Measurements from ENCODE around the gene ADAMTS14. TPM values are rescaled to one million over a fixed set of nuclear protein-coding genes. Genes with fewer than 3 reads are reported as not detected.

ADAMTS14 gene
- total RNA-seq, 2 experiments from 2014 or later: 0.03 TPM; not detected in 1

DNA sequence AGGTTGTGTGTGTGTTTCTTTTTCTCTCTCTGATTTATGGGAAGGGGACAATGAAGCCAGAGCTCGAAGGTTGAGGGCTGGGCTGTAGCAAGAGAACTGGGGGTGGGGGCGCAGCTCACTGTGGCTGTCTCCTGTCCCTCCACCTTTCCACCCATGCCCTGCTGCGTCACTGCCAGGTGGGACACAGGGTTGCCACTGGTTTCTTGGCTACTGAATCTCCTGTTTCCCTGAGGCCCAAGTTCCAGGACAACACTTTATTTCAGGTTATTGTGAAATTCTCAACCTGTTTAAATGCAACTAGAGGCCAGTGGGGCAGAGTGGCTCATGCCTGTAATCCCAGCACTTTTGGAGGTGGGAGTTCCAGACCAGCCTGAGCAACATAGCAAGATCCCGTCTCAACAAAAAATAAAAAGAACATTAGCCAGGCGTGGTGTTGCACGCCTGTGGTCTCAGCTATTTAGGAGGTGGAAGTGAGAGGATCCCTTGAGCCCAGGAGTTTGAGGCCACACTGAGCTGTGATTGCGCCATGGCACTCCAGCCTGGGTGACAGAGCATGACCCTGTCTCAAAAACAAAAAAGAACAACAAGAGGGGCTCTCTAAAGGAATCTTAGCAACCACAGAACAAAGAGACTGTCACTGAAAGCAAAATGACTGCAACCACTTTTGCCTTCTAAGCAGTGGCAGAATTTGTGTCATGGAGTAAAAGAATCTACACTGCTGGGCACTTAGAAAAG, 90.3 kb downstream of the ADAMTS14 start:
- CTCF ChIA-PET (ENCODE audit: unreplicated experiment): interaction anchor here (1.1 kb wide), 1 partner anchor 142 kb away, joined by 3 read pairs; no protein-coding TSS in a partner anchor
- no peak overlapping the region for H3K27ac ChIP-seq (ENCODE audit: low read depth, low read length, poor library complexity, severe bottlenecking)
- no TSS peak for BruUV-seq (replicated peaks)
- H4K20me1 ChIP-seq (ENCODE audit: insufficient read depth, low read length): no peaks in the 10 kb centered on the region
- DNase-seq (ENCODE audit: low spot score): no peak
- H2AFZ ChIP-seq (ENCODE audit: low read length): peak overlapping the region; percentile 27; the same call in 1 of the 2 replicates
- H3K79me2 ChIP-seq (ENCODE audit: insufficient read depth, low read depth, low read length): no peaks in the 10 kb centered on the region
- H3K9me3 ChIP-seq (ENCODE audit: low read length): peaks cover 6% of the 10 kb centered on the region; the same call in 1 of the 2 replicates
- H3K9me2 ChIP-seq (ENCODE audit: insufficient read depth, low read length): no peaks in the 10 kb centered on the region
- no peak for TF ChIP-seq EZH2phosphoT487 (IDR thresholded peaks at IDR 0.05; ENCODE audit: borderline replicate concordance, low read depth, low read length)
- TF ChIP-seq, protein P1, sequence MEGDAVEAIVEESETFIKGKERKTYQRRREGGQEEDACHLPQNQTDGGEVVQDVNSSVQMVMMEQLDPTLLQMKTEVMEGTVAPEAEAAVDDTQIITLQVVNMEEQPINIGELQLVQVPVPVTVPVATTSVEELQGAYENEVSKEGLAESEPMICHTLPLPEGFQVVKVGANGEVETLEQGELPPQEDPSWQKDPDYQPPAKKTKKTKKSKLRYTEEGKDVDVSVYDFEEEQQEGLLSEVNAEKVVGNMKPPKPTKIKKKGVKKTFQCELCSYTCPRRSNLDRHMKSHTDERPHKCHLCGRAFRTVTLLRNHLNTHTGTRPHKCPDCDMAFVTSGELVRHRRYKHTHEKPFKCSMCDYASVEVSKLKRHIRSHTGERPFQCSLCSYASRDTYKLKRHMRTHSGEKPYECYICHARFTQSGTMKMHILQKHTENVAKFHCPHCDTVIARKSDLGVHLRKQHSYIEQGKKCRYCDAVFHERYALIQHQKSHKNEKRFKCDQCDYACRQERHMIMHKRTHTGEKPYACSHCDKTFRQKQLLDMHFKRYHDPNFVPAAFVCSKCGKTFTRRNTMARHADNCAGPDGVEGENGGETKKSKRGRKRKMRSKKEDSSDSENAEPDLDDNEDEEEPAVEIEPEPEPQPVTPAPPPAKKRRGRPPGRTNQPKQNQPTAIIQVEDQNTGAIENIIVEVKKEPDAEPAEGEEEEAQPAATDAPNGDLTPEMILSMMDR (conservative IDR thresholded peaks at IDR 0.05; ENCODE audit: low read length): no peak
- H3K36me3 ChIP-seq (ENCODE audit: insufficient read depth, low read length): no peaks in the 10 kb centered on the region
- POLR2A ChIA-PET: no interaction called here
- peaks cover 9% of the 10 kb centered on the region for H3K4me1 ChIP-seq (ENCODE audit: insufficient read depth, low read length, poor library complexity, severe bottlenecking)
- no peak overlapping the region for H3K4me3 ChIP-seq (ENCODE audit: low read depth, low read length, poor library complexity, severe bottlenecking)
- H3K4me2 ChIP-seq (ENCODE audit: low read length): no peak overlapping the region
- intact Hi-C loops (cut with micrococcal nuclease; ENCODE audit: unreplicated experiment): no loop called here

DNA sequence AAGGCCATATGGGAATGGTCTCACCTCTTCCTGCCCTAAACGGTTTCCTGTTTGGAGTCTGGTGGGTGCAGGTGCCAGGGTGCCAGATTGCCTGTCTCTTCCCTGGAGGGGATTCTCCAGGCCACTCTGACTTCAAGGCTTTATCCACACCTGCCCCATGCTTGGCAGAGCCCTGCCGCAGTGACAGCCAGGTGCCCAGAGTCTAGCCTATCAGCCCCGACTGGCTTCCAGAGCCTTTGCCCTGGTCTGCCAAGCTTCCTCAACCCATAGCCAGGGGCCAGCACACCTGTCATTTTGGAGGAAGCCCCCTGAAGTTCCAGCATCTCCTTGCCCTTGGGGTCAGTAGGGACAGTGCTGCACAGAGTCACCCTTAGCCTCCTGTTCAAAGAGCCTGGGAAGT, 91.3 kb downstream of the ADAMTS14 start:
- BruUV-seq (replicated peaks): no TSS peak

More for the DNA sequence above, 91.3 kb downstream of the ADAMTS14 start:
- Histone ChIP-seq H2AFZ (ENCODE audit: low read length) (no peak overlapping the region), H4K20me1 (ENCODE audit: insufficient read depth, low read length) (no peaks in the 10 kb centered on the region), H3K36me3 (ENCODE audit: insufficient read depth, low read length) (no peaks in the 10 kb centered on the region), H3K9me3 (ENCODE audit: low read length) (peaks cover 6% of the 10 kb centered on the region; the same call in 1 of the 2 replicates), H3K4me1 (ENCODE audit: insufficient read depth, low read length, poor library complexity, severe bottlenecking) (peaks cover 9% of the 10 kb centered on the region), H3K79me2 (ENCODE audit: insufficient read depth, low read depth, low read length) (no peaks in the 10 kb centered on the region), H3K4me3 (ENCODE audit: low read depth, low read length, poor library complexity, severe bottlenecking) (no peak overlapping the region), H3K4me2 (ENCODE audit: low read length) (no peak overlapping the region), H3K27ac (ENCODE audit: low read depth, low read length, poor library complexity, severe bottlenecking) (no peak overlapping the region), H3K9me2 (ENCODE audit: insufficient read depth, low read length) (no peaks in the 10 kb centered on the region)
- ChIA-PET CTCF (ENCODE audit: unreplicated experiment) (no interaction called here), POLR2A (no interaction called here)
- TF ChIP-seq EZH2phosphoT487 (IDR thresholded peaks at IDR 0.05; ENCODE audit: borderline replicate concordance, low read depth, low read length): no peak
- TF ChIP-seq, protein P1 (conservative IDR thresholded peaks at IDR 0.05; ENCODE audit: low read length): no peak
- no peak for DNase-seq (ENCODE audit: low spot score)
- intact Hi-C loops (cut with micrococcal nuclease; ENCODE audit: unreplicated experiment): no loop called here

Measured in OCI-LY7 (cell line).